GM21447 (cell line): ENCODE data around the gene CAPN11.

Experiments used
- ATAC-seq: cut with Tn5 transposase; IDR thresholded peaks from one replicate; pipeline ENCODE4 v1.9.1; 2021; ENCODE audit not compliant: unreplicated experiment

Gene CAPN11

DNA sequence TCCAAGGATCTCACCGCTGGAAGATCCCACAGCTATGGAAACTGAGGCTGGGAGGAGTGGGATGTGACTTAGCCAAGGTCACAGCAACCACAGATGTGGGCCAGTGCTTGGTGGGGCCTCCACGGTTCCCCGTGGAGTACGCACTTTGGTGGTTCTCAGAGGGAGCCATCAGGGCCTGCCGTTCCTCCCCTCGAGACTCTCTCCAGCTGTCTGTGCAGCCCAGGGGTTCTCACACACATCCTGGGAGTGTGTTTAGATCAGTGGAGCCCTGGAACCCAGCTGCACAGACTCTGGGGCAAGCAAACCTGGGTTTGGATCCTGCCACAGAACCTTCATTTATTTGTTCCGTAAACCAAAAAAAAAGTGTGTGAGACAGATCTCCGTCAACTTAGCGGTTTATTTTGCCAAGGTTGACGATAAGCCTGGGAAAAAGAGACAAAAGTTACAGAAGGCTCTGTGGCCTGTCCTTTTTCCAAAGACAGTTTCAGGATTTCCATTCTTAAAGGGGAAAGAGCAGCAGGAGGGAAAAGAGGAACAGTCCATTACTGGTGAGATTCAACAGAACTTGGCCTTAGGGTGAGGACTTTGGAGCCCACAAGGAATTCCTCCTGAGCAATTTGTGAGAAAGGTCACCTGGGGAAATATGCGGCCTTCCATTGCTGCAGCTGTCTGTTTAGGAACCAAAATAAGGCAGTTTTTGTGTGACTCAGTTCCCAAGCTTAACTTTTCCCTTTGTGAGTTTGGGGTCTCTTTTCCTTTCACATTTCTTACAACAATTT lies 44.5 kb downstream of the CAPN11 start:
- ATAC-seq: no peak

DNA sequence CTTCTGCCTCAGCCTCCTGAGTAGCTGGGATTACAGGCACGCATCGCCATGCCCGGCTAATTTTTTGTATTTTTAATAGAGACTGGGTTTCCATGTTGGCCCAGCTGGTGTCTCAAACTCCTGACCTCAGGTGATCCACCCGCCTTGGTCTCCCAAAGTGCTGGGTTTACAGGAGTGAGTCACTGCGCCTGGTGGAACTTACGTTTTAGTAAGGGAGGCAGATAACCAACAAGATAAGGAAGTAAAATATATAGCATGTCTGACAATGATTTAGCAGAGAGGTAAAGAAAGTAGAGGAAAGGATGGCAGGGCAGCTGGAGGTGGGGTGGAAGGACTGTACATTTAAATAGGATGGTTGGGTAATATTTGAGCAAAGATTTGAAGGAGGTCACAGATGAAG lies 45.3 kb downstream of the CAPN11 start:
- no peak for ATAC-seq

DNA sequence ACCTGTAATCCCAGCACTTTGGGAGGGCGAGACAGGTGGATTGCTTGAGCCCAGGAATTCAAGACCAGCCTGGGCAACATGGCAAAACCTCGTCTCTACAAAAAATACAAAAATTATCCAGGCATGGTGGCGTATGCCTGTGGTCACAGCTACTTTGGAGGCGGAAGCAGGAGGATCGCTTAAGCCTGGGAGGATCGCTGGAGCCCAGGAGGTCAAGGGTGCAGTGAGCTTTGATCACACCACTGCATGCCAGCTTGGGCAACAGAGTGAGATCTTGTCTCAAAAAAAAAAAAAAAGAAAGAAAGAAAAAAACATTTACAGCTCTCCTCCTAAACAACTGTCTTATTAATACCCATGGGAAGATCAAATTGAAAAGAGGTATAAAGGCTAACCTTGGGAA lies 49.3 kb downstream of the CAPN11 start:
- ATAC-seq: no peak

DNA sequence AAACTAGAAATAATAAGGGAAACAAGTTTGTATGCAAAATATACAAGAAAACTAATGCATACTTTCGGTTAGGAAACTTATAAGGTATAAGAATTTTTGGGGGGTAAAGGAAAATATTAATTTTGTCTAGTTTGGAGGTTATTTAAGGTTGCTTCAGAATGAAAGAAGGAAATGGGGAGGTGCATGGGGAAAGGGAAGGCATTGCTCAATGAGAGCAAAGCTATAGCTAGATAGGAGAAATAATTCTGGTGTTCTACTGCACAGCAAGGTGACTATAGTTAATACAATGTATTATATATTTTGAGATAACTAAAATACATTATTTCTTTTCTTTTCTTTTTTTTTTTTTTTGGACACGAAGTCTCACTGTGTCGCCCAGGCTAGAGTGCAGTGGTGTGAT lies 52.7 kb downstream of the CAPN11 start:
- ATAC-seq: no peak

DNA sequence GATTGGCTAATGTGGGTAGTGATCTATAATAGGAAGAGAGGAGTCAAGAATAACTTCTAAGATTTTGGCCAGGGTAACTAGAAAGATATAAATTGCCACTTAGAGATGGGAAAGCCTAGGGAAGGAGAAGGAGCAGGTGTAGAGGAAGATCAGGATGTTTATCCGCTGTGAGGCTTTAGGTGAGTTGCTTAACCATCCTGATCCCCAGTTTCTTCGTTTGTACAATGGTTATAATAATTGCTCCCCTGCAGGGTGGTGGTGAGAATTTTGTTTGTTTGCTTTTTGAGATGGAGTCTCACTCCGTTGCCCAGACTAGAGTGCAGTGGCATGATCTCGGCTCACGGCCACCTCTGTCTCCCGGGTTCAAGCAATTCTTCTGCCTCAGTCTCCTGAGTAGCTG lies 55.7 kb downstream of the CAPN11 start:
- ATAC-seq: no peak

DNA sequence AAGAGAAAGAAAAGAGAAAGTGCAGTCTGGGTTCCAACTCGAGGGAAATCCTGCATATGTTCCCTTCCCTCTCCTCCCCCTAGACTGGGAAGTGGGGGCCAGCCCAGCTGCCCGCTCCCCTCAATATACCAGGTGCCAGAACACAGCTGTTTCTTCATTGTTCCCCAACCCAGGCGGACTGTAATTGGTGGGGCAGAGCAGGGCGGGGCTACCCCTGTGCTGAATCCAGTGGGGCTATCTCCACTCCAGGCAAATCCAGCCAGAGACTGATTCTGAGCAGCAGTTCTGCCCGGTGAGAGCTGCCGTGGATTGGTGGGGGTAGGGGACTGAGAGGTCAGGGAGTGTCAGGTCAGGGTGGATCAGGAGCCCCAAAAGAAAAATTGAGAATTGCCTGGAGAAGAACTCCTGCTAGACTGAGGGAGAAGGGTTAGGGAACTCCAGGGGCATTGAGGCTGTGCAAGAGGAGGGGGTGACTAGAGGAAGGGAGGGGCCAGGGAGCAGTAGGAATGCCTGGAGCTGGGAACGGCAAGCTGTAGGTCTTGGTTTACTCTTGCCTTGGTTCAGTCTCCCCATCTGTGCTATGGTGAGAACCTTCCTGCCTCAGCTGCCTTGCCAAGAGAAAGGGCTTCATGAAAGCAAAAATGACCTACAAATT lies 58.2 kb downstream of the CAPN11 start, which contains the start of gene MYMX:
Gene MYMX (plus strand): TSS at position 250 of the 655 bp plus-strand sequence. CDS start 546 bp downstream, outside the sequence.
- ATAC-seq: no peak

DNA sequence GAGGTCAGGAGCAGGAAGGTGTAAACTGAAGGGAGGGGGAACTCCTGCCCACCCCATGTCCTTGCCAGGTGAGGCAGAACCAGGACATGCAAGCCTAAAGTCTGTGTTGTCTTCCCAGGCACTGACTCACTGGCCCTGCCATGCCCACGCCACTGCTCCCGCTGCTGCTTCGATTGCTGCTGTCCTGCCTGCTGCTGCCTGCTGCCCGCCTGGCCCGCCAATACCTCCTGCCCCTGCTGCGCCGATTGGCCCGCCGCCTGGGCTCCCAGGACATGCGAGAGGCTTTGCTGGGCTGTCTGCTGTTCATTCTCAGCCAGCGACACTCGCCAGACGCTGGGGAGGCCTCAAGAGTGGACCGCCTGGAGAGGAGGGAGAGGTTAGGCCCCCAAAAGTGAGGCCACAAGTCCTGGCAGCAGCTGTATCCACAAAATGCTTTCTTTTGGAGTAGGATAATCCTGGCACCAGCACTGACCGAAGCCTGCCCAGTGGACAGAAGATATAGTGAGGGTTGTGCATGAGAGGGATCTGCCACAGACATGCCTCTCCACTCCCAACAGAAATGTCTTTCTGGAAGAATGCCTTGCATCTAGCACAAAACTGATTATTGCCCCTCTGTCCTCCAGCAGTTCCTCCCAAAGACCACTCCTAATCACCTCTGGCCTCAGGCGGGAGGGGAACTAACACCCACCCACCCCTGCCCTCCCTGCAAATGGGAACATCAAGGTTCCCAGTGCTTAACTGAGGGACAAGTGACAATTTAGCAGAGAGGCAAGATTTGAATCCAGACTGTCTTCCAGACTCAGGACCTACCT lies 58.9 kb downstream of the CAPN11 start:
- no peak for ATAC-seq

DNA sequence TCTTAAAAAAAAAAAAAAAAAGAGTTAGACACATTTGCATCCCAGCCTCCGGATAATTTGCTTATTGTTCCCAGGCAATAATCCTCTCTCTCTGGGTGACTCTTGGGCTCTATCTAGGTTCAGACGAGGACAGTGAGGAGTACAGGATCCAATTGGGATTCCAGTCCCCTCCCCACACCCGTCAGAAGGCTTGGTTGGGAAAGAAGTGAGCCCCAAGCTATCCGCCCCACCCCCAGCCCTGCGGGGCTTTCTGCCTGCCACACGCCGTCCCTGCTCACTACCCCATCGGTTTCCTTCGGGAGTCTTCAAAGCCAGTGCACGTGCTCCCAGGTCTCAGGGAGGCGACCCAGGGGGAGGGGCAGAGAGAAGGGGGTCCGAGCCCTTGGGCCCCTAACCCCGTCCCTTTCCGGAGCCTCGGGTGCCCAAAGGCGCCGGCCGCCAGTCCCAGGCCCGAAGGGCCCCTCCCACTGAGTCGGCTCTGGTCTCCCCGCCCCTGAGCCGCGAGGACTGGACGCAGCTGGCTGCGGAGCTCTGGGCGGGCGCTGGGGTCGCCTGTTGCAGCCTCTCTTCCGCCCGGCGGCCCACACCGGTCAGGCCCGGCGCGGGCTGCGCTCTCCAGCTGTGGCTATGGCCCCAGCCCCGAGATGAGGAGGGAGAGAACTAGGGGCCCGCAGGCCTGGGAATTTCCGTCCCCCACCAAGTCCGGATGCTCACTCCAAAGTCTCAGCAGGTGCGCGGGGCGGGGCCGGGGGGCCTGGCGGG lies 60.6 kb downstream of the CAPN11 start:
- peak; percentile 37 for ATAC-seq

DNA sequence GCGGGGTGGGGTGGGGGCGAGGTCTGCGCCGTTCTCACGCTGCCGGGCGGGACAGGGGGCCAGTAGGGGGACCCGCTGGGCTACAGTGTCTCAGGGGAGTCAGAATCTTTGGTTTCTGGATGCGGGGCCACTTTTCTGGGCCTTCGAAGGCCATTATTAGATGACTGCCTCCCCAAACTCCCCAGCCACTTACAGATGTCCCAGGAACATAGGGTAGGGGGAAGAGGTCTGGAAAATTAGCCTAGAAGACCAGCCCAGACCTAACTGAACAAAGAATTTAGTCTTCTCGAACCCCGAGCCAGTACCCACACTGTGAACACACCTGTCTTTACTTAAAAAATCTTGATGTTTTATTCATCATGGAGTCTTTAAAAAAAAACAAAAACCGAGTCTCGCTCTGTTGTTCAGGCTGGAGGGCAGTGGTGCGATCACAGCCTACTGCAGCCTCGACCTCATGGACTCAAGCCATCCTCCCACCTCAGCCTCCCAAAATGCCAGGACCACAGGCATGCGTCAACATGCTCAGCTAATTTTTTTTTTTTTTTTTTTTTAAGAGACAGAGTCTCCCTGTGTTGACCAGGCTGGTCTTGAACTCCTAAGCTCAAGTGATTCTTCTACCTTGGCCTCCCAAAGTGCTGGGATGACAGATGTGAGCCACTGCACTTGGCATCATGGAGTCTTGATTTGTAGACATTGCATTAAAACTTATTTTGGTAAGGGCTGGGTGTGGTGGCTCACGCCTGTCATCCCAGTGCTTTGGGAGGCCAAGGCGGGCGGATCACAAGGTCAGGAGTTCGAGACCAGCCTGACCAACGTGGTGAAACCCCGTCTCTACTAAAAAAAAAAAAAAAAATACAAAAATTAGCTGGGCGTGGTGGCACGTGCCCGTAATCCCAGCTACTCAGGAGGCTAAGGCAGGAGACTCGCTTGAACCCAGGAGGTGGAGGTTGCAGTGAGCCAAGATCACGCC lies 61.5 kb downstream of the CAPN11 start:
- no peak for ATAC-seq

DNA sequence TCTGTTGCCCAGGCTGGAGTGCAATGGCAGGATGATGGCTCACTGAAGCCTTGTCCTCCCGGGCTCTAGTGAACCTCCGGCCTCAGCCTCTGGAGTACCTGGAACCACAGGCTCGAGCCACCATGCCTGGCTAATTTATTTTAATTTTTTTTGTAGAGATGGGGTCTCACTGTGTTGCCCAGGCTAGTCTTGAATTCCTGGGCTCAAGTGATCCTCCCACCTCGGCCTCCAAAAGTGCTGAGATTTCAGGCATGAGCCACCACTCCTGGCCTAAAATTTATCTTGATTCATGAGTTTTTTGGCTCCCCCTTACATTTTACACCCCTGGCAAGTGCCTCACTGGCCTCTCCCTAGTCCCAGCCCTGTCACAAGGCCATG lies 62.3 kb downstream of the CAPN11 start:
- no peak for ATAC-seq

DNA sequence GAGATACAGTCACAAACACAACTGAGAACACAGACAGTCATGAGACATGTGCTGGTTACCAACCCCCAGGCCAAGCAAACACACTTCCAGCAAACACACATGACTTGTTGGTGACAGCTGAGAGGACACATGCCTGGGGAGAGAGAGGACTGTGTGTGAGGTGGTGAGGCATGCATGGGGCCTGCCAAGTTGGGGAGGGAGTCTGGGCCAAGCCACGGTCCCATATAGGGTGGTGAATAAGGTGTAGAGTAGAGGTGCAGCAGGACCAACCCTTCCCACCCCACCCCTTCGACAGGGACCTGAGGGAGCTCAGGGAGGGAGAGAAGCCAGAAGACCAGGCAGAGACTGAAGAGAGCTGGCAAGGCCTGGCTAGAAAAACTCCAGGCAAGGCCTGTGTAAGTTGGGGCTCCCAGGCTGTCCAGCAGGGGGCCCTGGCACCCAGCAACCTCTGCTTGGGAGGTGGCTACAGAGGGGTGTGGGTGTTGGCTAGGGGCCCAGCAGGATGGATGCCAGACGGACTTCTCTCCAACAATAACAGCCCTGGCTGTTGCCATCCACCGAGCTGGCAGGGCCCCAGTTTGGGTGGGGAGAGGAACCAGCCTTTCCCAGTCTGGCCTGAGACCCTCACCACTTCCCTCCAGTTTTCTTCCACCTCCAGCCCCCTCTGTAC lies 62.8 kb downstream of the CAPN11 start:
- peak; percentile 30 for ATAC-seq

DNA sequence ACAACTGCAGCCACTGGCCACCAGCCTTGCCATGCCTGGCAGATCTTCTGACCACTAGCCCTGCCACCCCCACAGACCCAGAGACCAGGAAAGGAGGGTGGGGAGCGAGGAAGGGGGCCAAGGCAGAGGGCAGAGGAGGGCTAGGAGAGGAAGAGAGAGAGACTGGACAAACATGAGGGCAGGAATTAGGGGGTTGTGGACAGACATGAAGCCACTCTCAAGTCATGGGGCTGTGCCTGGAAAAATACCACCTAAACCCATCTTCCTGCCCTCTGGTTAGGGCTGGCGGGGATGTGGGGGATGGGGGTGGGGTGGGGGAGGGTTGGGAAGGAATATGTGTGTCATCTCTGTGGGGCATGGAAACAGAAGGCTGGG lies 63.3 kb downstream of the CAPN11 start:
- ATAC-seq: no peak

DNA sequence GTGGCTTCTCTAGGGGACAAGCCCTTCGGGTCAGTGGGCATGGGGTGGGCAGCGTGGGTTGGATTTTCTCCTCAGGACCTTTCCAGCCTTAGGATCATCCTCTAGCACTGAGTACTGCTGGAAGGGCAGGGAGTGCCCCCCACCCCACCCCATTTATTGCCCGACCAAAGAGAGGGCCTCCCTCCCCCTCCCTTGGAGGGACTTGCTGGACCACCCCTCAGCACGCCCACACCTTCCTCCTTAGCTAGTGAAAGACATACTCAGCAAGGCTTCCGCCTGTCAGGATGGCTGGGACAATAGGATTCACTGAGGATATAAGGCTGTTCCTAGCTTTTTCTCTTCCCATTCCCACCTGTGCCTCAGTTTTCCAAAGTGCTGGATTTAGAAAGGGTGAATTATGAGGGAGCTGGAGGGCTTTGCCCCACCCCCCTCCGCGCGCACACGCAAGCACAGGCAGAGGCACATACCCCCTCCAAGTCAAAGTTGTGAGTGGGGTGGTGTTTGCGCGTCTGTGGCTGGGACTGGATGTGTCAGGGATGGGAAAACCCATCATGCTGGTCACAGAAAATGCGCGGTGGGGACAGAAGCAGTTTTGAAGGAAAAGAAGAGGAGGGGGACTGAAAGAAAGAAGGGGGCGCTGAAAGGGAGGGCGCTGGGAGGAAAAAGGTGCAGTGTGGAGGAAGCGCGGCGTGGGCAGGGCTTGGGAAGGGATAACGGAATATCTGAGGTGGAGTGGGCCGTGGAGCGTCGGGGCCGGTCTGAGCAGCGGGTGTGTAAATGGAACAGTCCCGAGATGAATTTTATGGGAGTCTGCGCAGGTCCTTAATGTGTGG lies 64.1 kb downstream of the CAPN11 start:
- ATAC-seq: no peak

DNA sequence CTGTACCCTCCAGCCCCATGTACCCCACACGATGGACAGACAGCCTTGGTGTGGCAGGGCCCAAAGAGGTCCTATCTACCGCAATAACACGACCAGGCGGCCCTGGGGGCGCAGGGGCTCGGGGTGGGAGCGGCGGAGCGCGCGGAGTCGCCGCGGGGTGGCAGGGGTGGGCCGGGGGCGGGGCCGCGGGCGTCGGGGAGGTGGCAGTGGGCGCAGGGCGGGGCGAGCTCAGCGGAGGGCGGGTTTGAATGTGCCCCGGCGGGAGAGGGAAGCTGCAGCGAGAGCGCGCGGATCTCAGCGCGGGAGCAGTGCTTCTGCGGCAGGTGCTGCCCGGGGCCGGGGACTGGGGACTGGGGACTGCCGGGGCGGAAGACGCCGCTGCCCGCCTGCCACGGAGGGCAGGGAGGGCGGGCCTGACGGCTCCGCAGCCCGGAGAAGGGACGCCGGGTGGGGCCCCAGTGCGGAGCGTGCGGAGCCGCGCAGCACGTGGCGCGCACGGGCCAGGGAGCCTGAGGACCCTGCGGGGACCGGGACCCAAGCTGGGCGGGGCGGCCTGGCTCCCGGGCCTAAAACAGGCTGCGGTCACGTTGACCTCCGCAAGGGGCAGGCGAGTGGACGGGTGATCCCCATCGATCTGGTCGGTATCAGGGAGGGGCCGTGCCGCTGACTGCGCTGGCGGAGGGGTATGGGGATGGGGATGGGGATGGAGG lies 64.9 kb downstream of the CAPN11 start, which contains the start of gene SLC29A1:
Gene SLC29A1 (plus strand): TSS at position 277 of the 710 bp plus-strand sequence. CDS start 3,719 bp downstream, outside the sequence.
- ATAC-seq: peak; percentile 48

DNA sequence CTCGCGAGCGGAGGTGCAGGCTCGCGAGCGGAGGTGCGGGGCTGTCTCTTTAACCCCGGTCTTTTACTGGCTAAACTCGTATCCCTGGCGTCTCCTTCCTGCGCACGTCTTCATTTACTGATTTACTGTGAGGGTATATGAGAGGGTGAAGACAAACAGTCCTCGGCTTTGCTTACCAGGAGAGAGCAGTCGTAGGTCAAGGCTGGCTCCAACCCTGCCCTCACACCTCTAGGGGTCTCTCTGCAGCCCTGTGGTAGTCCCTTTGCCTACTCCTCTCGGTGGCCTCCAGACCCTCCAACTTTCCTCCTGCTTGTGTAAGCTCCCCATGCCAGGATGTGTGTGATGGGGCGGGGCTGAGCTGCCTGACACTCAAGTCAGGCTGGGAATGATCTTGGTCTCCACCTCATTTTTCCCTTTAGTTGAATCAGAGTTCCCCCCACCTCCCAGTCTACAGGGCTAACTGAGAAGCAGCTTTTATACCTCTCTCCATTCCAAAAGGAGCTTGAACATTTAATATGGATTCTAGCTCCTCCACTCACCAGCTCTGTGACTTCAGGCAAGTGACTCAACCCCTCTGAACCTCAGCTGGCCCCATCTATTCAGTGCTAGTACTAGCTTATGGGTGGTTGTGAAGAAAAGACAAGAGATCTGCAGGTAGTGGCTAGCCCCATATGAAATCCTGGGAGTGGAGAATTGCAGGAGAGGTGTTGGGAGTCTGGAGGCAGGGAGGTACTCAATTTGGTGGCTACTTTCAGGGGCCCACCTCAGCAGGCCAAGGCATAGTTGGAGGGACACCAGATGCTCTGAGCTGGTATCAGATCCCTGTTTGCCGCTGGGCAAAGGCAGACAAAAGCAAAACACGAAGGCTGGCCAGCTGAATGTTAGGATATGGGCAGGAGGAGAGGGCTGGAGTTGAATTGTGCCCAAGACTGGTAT lies 65.7 kb downstream of the CAPN11 start:
- peak; percentile 23 for ATAC-seq

DNA sequence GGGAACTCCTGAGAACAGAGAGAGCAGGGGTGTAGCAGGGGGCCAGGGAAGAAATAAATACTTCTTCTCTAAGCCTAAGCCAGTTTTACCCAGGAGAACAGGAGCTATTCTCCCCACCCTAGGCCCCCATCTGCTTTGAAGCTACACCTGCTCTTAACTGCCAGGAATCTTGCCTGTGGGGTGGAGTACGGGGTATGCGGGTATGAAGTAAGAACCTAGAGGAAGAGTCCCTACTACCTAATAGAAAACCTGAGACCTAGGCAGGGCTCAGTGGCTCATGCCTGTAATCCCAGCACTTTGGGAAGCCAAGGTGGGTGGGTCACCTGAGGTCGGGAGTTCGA lies 66.3 kb downstream of the CAPN11 start:
- no peak for ATAC-seq
